ENCODE measurements around the gene PIK3R2.

PIK3R2 gene

DNA sequence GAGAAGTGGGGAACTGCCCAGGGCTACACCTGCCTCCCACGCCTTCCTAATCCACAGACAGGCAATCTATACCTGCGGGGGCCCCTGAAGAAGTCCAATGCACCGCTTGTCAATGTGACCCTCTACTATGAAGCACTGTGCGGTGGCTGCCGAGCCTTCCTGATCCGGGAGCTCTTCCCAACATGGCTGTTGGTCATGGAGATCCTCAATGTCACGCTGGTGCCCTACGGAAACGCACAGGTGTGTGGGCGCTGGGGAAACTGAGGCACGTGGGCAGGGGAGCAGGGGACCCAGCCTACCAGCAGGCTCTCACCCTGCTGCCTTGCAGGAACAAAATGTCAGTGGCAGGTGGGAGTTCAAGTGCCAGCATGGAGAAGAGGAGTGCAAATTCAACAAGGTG, 22.0 kb downstream of the PIK3R2 start:
- no peak for DNase-seq

DNA sequence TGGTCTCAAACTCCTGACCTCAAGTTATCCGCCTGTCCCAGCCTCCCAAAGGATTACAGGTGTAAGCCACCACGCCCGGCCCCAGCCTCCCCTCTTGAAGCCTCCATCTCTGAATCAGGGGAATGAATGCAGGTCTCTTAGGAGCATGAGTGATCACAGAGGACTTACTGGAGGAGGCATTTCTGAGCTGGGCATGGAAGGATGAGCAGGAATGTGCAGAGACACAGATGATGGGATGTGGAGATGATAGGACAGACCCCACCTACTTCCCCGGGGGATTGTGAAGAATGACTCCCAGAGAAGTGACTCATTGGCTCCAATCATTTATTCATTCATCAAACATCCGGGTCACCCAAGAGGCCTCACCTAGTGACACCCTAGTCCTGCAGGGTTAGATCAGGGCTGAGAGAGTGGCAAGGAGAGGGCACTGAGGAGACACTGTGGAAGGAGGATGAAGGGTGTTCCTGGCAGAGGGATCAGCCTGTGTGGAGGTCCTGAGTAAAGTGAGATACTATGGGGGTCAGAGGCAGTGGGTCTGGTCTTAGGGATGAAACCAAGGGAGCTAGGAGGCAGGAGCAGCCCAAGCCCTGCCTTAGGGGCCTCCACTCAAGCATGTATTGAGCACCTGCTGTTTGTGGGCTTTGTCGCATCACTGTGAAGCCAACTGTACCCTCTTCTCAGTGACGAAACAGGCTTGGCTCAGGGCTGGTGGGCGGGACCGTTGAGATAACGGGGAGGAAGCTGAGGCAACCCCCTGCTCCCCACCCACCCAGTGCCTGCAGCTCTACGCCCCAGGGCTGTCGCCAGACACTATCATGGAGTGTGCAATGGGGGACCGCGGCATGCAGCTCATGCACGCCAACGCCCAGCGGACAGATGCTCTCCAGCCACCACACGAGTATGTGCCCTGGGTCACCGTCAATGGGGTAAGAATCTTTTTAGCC, 23.7 kb downstream of the PIK3R2 start:
- DNase-seq = peak; percentile 62

GRCh38 chr19:18179957-18180356, 27.0 kb downstream of the PIK3R2 start:
- peak; percentile 35 for DNase-seq

DNA sequence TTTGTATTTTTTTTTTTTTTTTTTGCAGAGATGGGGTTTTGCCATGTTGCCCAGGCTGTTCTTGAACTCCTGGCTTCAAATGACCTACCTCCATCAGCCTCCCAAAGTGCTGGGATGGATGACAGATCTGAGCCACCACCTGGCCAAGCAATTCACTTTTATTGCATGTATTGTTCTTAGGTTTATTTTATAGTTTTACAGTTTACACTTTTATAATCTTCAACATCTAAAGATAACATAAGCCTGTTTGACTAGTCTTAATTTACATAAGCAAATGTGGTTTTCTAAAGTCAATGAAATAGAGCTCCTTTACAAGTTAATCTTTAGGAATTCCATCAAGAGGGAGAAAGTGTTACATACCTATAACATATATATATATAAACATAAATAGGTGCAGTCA, 30.6 kb downstream of the PIK3R2 start:
- DNase-seq = no peak

DNA sequence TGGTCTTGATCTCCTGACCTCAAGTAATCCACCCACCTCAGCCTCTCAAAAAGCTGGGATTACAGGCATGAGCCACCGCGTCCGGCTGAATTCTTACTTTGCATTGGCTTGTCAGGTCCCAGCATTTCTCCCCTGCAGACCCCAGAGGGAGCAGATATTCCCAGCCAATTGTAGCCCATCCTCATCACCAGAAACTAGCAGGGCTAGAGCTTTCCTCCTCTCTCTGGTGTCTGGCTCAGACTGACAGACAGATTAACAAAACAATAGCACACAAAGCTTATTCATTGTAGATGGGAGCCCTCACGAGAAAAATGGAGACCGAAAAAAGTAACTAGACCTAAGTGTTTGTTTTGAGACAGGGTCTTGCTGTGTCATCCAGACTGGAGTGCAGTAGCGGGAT, 32.6 kb downstream of the PIK3R2 start:
- DNase-seq = no peak

DNA sequence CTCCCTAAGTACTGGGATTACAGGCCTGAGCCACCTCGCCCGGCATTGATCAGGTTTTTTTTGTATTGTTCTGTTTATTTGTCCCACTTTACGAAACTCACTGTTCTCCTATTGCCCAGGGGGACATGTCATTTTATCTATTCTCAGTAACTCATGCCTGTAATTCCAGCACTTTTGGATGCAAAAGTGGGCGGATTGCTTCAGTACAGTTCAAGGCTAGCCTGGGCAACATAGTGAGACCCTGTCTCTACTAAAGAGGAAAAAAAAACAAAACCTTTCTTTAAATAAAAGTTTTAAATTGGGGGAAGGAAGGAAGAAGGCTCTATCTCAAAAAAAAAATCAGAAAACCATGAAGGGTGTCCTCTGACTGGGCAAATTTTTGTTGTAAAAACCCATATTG, 37.3 kb downstream of the PIK3R2 start:
- no peak for DNase-seq

DNA sequence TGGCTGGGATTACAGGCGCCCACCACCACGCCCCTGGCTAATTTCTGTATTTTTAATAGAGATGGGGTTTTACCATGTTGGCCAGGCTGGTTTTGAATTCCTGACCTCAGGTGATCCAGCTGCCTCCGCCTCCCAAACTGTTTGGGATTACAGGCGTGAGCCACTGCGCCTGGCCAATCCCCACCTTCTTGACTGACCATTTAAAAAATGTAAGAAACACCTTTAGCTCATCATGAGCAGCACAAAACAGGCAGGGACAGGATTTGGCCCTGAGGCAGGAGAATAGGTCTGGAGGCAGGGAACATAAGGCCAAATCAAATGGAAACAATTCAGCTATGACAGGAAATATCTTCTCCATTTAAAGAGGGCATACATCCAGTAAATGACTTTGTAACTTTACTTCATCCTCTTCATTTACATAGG, 38.7 kb downstream of the PIK3R2 start:
- DNase-seq = no peak

- peak; percentile 100 for DNase-seq
Observed at GRCh38 chr19:18192673-18193387, 39.9 kb downstream of the PIK3R2 start, which contains the start of gene MPV17L2. TSS of gene MPV17L2 (plus strand) at chr19:18193218. CDS start at chr19:18193282, 64 bp downstream.

DNA sequence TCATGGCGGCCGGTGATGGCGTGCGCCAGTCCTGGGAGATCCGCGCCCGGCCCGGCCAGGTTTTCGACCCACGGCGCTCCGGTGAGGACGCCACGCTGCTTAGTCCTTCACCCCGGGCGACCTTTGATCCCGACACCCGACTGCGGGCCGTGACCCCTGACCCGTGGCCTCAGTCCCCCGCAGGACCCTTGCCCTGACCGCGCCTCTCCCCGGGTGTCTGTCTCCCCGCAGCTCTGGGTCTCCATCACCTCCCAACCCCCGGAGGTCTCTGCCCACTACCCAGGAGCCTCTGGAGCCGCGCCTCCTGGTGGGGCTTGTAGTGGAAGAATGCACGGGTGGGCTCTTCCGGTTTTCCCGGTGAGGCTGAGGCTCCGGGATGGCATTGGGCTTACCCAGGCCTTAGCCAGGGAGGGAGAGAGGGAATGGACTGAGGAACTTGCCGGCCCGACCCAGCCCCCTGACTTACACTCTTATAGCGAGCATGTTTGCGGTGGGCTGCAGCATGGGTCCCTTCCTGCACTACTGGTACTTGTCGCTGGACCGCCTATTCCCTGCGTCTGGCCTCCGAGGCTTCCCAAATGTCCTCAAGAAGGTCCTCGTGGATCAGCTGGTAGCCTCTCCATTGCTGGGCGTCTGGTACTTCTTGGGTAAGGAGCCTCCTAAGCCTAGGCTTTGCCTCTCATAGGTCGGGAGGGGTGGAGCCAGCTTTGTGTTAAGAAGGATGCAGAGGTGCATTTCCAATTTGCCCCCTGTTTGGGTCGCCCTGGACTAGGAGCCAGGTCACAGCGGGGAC, 40.6 kb downstream of the PIK3R2 start:
- peak; percentile 41 for DNase-seq

GRCh38 chr19:18194181-18194530, 41.2 kb downstream of the PIK3R2 start:
- DNase-seq = no peak

DNA sequence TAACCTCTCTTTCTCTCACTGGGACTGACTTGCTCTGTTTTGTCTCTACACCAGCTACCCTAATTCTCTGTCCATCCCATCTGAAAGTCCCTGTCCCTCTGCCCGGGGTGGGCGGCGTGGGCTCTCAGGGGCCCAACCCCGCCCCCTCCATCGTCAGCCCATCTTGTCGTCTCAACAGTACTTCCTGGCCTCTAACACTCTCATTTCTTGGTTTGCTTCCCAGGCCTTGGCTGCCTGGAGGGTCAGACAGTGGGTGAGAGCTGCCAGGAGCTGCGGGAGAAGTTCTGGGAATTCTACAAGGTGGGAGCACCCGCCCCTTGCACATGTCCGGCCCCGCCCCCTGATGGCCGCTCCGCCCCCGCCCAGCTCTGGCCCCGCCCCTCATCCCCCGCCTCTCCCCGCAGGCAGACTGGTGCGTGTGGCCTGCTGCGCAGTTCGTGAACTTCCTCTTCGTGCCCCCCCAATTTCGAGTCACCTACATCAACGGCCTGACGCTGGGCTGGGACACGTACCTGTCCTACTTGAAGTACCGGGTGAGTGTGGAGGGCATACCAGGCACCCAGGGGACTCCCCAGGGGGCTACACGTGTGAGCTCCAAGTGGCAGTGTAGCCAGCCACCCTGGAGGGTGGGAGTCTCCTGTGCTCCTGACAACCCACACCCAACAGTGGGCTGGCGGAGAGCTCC, 41.7 kb downstream of the PIK3R2 start:
- peak; percentile 75 for DNase-seq

DNA sequence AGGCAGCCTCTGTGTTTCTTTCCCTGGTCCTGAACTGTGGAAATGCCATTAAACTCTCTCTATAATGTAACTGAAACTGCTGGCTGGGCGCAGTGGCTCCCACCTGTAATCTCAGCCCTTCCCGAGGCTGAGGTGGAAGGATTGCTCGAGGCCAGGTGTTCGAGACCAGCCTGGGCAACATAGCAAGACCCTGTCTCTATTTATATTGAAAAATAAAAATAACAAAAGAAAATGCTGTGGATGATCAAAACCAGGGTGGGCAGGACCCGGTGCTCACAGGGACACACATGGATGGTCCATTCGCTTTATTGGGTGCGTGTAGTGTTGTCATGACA, 43.5 kb downstream of the PIK3R2 start:
- DNase-seq = no peak

DNA sequence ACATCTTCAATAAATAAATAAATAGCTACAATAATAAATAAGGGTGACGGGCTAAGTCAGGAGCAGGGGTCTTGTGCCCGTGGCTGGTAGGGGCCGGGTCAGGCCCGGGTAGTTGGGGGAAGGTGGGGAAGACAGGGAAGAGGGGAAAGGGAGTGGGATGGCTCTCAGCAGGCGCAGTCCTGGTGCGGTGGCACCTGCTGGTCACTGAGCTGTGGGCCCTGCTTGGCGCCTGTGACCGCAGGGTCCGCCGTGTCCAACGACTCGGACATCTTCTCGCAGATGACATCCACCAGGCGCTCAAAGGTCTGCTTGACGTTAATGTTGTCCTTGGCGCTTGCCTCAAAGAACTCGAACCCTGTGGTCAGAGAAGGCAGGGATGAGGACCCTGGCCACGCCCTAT, 44.3 kb downstream of the PIK3R2 start:
- no peak for DNase-seq

DNA sequence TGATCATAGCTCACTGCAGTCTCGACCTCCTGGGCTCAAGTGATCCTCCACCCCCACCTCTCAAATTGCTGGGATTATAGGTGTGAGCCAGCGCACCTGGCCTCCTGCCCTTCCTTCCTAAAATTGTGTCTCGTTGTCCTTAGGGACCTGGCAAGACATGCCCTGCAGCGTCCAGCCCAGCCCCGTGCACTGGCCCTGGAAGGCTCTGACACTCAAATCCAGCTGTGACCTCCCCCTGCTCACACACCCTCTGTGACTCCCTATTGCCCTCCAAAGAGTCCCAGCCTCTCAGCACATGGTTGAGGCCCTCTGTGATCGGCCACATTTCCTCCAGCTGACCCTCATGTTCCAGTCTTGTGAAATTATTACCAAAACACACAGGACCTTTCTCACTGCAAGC, 45.0 kb downstream of the PIK3R2 start:
- DNase-seq = no peak

- no peak for DNase-seq
Observed at GRCh38 chr19:18198374-18198773, 45.4 kb downstream of the PIK3R2 start.

DNA sequence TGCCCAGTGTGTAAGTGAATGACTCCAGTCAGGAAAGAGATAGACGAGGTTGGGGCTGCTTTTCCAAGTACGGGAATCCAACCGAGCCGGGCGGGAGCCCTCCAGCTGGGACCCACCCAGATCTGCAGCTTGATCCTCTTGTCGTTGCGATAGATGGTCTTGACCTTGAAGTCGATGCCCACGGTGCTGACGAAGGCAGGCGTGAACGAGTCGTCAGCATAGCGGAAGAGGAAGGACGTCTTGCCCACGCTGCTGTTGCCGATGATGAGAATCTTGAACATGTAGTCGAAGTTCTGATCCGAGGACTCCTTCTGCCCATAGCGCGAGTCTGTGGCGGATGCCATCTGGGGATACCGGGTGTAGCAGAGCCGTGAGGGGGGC, 49.4 kb downstream of the PIK3R2 start:
- DNase-seq = no peak

DNA sequence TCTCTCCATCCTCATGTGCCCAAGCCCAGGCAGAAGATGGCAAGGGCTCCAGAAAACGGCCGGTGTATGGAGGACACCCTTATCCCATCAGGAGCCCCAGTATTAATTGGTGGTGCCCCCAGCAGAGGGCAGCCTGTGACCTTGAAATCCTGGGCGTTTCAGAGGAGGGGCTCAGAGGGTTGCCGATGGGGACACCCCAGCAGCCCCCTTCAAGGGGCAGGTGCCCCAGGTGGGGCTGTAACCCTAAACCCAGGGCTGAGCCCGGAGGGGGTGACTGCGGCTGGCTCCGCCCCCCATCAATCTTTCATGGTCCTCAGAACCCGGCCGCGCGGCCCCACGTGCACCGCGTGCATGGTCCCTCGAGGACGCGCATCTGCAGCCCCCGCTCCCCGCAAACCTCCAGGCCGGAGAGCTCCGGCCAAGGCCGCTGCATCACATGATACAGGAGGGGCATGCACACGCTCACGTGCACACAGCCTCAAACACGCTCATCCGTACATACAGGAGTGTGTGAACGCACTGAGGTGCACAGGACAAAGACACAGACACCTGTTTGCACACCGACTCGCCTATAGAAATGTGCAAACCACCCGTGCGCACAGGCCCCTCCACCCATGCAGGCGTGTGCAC, 49.9 kb downstream of the PIK3R2 start:
- peak; percentile 56 for DNase-seq

- DNase-seq = peak; percentile 49
Observed at GRCh38 chr19:18203408-18203862, 50.5 kb downstream of the PIK3R2 start.

DNA sequence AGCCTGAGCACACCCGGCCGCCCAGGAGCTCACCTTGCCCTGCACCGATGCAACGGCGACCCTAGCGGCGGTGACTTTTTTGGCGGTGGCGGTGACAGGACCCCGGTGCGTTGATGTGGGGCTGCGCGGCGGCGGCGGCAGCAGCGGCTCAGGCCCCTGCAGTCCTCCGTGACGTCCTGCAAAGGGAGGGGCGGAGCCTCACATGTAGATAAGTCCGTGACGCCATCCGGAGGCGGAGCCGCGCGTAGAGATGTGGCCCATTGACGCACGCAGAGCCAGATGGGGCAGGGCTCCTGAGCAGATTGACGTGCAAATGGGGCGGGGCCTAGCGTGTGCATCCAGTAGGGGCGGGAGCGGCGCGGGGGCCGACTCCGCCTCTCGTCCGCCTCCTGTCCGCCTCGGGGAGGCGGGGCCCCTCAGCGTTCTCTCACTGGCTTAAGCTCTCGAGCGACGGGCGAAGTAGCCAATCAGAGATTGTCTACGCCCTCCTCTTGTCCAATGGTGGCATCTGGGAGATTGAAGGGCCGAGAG, 51.0 kb downstream of the PIK3R2 start, which contains the start of gene RAB3A:
RAB3A (minus strand) TSS at position 180 of the 531 bp plus-strand sequence. CDS start 1,302 bp downstream, outside the sequence.
- DNase-seq = peak; percentile 100

GRCh38 chr19:18204394-18205199, 51.6 kb downstream of the PIK3R2 start:
- no peak for DNase-seq

All from hematopoietic multipotent progenitor cell treated with erythropoietin and hydrocortisone succinate and interleukin-3 and kit ligand, for 4 days (in vitro differentiated cells).